Sigmoid colon (tissue), 4 donors: ENCODE data around the gene SEC24C.

Source experiments
- CTCF ChIP-seq, 4 experiments: fragments of 450-650 bp in 3 of 4; fragments of 200-600 bp in 1 of 4; IDR thresholded peaks; one replicate each; pipeline ENCODE4 v1.5.1; 2016 to 2019; ENCODE audit warnings: antibody characterized with exemption in 4 of 4, mild to moderate bottlenecking in 3 of 4, moderate library complexity in 2 of 4
- EP300 ChIP-seq, 4 donors: sonication (generic); formaldehyde crosslinking; IDR thresholded peaks; one replicate each; pipeline ENCODE4 v1.6.1; 2017; ENCODE audit warnings: antibody characterized with exemption in 4 of 4

GRCh38 chr10:73816917-73817729, 73.0 kb downstream of the SEC24C start:
- TF ChIP-seq EP300 (IDR thresholded peaks at IDR 0.05) (no peak), CTCF (IDR thresholded peaks at IDR 0.05) (no peak)
